K562 (cell line): ENCODE data around the gene TMTC2. TPM values are rescaled to one million over a fixed set of nuclear protein-coding genes. Genes with fewer than 3 reads are reported as not detected.

Experiments
- ATAC-seq: fragments of 200-7000 bp; cut with Tn5 transposase; 3 replicates; pipeline ENCODE4 v1.9.1; 2020; ENCODE audit warnings: moderate library complexity
- BruUV-seq: library from RNA; stranded (reverse); fragments of 400-500 nt; replicated peaks from 2 replicates; lab custom pipeline; 2021; lab: Mats Ljungman, UMichigan
- CTCF ChIA-PET: fragments of 300-600 bp; formaldehyde crosslinking; extraction: SDS; loops from one replicate; lab custom pipeline; 2021; ENCODE audit warnings: low intra/inter-chr PET ratio; lab: Yijun Ruan, JAX
- POLR2A ChIA-PET: fragments of 300-600, 350-650 bp; sonication (Branson Sonifier 250); formaldehyde crosslinking; extraction: SDS; loops from one replicate; lab custom pipeline; 2021; ENCODE audit warnings: antibody characterized with exemption, inconsistent platforms; lab: Yijun Ruan, JAX
- DNase-seq, 4 experiments: peaks; one replicate each; pipeline versions ENCODE4 v3.0.0 to v3.0.0-alpha.2; 2011 to 2018; ENCODE audit warnings: low spot score in 3 of 4, mixed read lengths in 3 of 4; ENCODE audit errors: extremely low read depth in 1 of 4
- FAIRE-seq: peaks from 2 replicates; lab custom pipeline; 2011; peaks lifted over from hg19 to GRCh38; lab: Jason Lieb, UNC
- H2AFZ ChIP-seq: 2 replicates; pipeline ENCODE4 v1.6.0; 2011; ENCODE audit warnings: low read depth, low read length, control low read depth, inconsistent platforms
- H3K27ac ChIP-seq: fragments of 200-600 bp; 3 replicates; pipeline ENCODE4 v1.8.0; 2011; ENCODE audit warnings: low read depth, mild to moderate bottlenecking, control low read depth, inconsistent platforms, low read length, moderate library complexity, mixed read lengths; ENCODE audit errors: extremely low read depth
- H3K27me3 ChIP-seq, 2 experiments: fragments of 300-600 bp in 1 of 2; 2 replicates in 1 of 2; 3 replicates in 1 of 2; pipeline versions ENCODE4 v1.6.0 to v1.8.0; 2011; ENCODE audit warnings: inconsistent platforms in 2 of 2, low read length in 2 of 2, mild to moderate bottlenecking in 1 of 2, mixed read lengths in 1 of 2, moderate library complexity in 1 of 2; ENCODE audit not compliant: control insufficient read depth in 2 of 2, insufficient read depth in 2 of 2
- H3K36me3 ChIP-seq: fragments of 300-600 bp; 3 replicates; pipeline ENCODE4 v1.8.0; 2011; ENCODE audit warnings: mild to moderate bottlenecking, low read length, inconsistent platforms; ENCODE audit not compliant: control insufficient read depth, insufficient read depth
- H3K4me1 ChIP-seq, 2 experiments: fragments of 200-600 bp in 1 of 2; replicated peaks in 1 of 2; 2 replicates in 1 of 2; 3 replicates in 1 of 2; pipeline versions ENCODE4 v1.5.1 to v1.8.0; 2011; ENCODE audit warnings: inconsistent platforms in 2 of 2, low read length in 2 of 2, mild to moderate bottlenecking in 1 of 2, mixed read lengths in 1 of 2, moderate library complexity in 1 of 2; ENCODE audit not compliant: control insufficient read depth in 2 of 2, insufficient read depth in 2 of 2
- H3K4me2 ChIP-seq: 2 replicates; pipeline ENCODE4 v1.6.1; 2011; ENCODE audit warnings: low read length, control low read depth, inconsistent platforms, mixed read lengths; ENCODE audit not compliant: insufficient read depth
- H3K4me3 ChIP-seq: fragments of 200-600 bp; sonication (generic), shearing (Covaris generic); 2 replicates; pipeline ENCODE4 v1.5.1; 2016; ENCODE audit warnings: control low read depth, inconsistent platforms
- H3K79me2 ChIP-seq: fragments of 200-600 bp; 3 replicates; pipeline ENCODE4 v1.8.0; 2011; ENCODE audit warnings: low read length, inconsistent platforms; ENCODE audit not compliant: control insufficient read depth, insufficient read depth
- H3K9ac ChIP-seq, 2 experiments: 2 replicates each; pipeline versions ENCODE4 v1.6.0 to v1.6.1; 2011; ENCODE audit warnings: low read depth in 2 of 2, low read length in 2 of 2, control low read depth in 1 of 2, inconsistent platforms in 1 of 2, mild to moderate bottlenecking in 1 of 2, mixed read lengths in 1 of 2; ENCODE audit not compliant: insufficient read depth in 1 of 2
- H3K9me1 ChIP-seq: one replicate; pipeline ENCODE4 v1.6.0; 2011; ENCODE audit warnings: inconsistent platforms, mild to moderate bottlenecking, low read length, moderate library complexity; ENCODE audit not compliant: control insufficient read depth, insufficient read depth
- H3K9me3 ChIP-seq: replicated peaks from 2 replicates; pipeline ENCODE4 v1.5.1; 2011; ENCODE audit warnings: low read depth, low read length, inconsistent platforms; ENCODE audit not compliant: control insufficient read depth, insufficient read depth
- H4K20me1 ChIP-seq: replicated peaks from 2 replicates; pipeline ENCODE4 v1.6.1; 2011; ENCODE audit warnings: low read length, inconsistent platforms, mixed read lengths; ENCODE audit not compliant: control insufficient read depth, insufficient read depth
- BACH1 ChIP-seq: fragments of 200-800 bp; sonication (Bioruptor generic); IDR thresholded peaks from 2 replicates; pipeline ENCODE4 v1.6.1; 2016; ENCODE audit warnings: missing genetic modification characterization, missing compliant biosample characterization
- FOXA3 ChIP-seq, 2 experiments: fragments of 450-650 bp in 1 of 2; sonication (generic) in 1 of 2; formaldehyde crosslinking; IDR thresholded peaks in 1 of 2; conservative IDR thresholded peaks in 1 of 2; 2 replicates each; pipeline versions ENCODE4 v1.4.0 to v1.8.0; 2020 to 2022; ENCODE audit warnings: mild to moderate bottlenecking in 2 of 2, missing genetic modification reagents in 1 of 2
- GTF2A2 ChIP-seq: IDR thresholded peaks from 2 replicates; pipeline ENCODE4 v1.6.1; 2016; ENCODE audit warnings: mild to moderate bottlenecking, missing genetic modification characterization, missing compliant biosample characterization
- GTF2F1 ChIP-seq: IDR thresholded peaks from 2 replicates; pipeline ENCODE4 v1.6.1; 2011; ENCODE audit warnings: low read depth, low read length, improper control_type of control experiment
- MAFK ChIP-seq: IDR thresholded peaks from 2 replicates; pipeline ENCODE4 v1.6.1; 2011; ENCODE audit warnings: low read length, improper control_type of control experiment
- NR4A1 ChIP-seq, 2 experiments: fragments of 250-450 bp in 1 of 2; fragments of 450-650 bp in 1 of 2; sonication (Bioruptor Pico) in 1 of 2; IDR thresholded peaks; 2 replicates each; pipeline versions ENCODE4 v1.4.0 to v1.6.1; 2016 to 2020; ENCODE audit warnings: mild to moderate bottlenecking in 2 of 2, missing compliant biosample characterization in 1 of 2, missing genetic modification characterization in 1 of 2, moderate library complexity in 1 of 2
- SMAD3 ChIP-seq: fragments of 450-650 bp; formaldehyde crosslinking; conservative IDR thresholded peaks from 2 replicates; pipeline ENCODE4 v1.4.0; 2020; ENCODE audit warnings: mild to moderate bottlenecking
- ZNF280B ChIP-seq: fragments of 250-450 bp; sonication (Bioruptor Pico); IDR thresholded peaks from 2 replicates; pipeline ENCODE4 v1.5.1; 2021; ENCODE audit warnings: mild to moderate bottlenecking
- ZNF57 ChIP-seq: fragments of 450-650 bp; formaldehyde crosslinking; IDR thresholded peaks from 2 replicates; pipeline ENCODE4 v1.4.0; 2020; ENCODE audit warnings: mild to moderate bottlenecking, moderate library complexity
- in situ Hi-C: fragments of 300-500 bp; cut with MboI; formaldehyde crosslinking; loops from 4 replicates; pipeline ENCODE4 v1.15.0; 2018; ENCODE audit warnings: inconsistent platforms, mixed read lengths
- intact Hi-C: fragments of 100-400 bp; cut with micrococcal nuclease; formaldehyde crosslinking; loops from 2 replicates; pipeline ENCODE4 v1.14.2; 2022
- polyA plus RNA-seq, 8 experiments: library from polyadenylated mRNA; depleted of rRNA in 4 of 8; stranded (reverse) in 5 of 8; unstranded in 3 of 8; fragments of >200 nt; fragmentation: Nextera tagmentation in 2 of 8; fragmentation: Illumina TruSeq in 1 of 8; extraction: Ambion mirVana in 2 of 8; extraction: Trizol in 1 of 8; gene quantifications; 2 replicates each; pipeline versions ENCODE4 v1.2.1 to v1.2.3, GENCODE V29; 2011 to 2014; ENCODE audit warnings: inconsistent platforms in 1 of 8, missing spikeins in 1 of 8
- total RNA-seq, 7 experiments: library from RNA; depleted of rRNA in 6 of 7; stranded (reverse); fragments of >200 nt in 6 of 7; fragmentation: Illumina TruSeq in 2 of 7; extraction: Trizol in 2 of 7; gene quantifications; 2 replicates each; pipeline versions ENCODE4 v1.2.1 to v1.2.3, GENCODE V29; 2011 to 2021; ENCODE audit warnings: low replicate concordance in 1 of 7
- TF ChIP-seq, protein P1 (sequence below): fragments of 200-400 bp; formaldehyde crosslinking; IDR thresholded peaks from 2 replicates; pipeline ENCODE4 v1.6.1; 2017; ENCODE audit warnings: mild to moderate bottlenecking, low read depth, low read length, moderate library complexity

Gene TMTC2
- total and polyA plus RNA-seq, 9 of the 15 experiments (the other 6 are each of a cell fraction or from before 2014, with no cell fraction given) = 0.29 to 1.1 (median 0.55) TPM

DNA sequence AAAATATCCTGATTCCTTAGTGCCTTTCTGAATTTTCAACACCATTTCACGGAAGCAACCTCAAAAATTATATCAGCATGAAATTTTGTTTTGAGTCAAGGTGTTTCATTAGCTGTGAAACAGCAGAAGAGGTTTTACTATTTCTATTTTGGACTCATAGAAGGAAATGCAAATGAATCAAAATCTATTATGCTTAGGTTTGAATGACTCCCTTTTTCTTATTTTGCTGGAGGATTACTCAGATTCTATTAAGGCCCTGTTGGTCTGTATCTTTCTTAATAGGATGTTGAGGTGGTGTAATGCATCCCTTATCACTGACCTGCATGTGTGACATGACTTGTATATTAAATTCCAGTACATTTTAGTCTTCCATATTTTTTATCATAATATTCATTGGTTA is 165.8 kb downstream of the TMTC2 start (continued):
- TF ChIP-seq, protein P1, sequence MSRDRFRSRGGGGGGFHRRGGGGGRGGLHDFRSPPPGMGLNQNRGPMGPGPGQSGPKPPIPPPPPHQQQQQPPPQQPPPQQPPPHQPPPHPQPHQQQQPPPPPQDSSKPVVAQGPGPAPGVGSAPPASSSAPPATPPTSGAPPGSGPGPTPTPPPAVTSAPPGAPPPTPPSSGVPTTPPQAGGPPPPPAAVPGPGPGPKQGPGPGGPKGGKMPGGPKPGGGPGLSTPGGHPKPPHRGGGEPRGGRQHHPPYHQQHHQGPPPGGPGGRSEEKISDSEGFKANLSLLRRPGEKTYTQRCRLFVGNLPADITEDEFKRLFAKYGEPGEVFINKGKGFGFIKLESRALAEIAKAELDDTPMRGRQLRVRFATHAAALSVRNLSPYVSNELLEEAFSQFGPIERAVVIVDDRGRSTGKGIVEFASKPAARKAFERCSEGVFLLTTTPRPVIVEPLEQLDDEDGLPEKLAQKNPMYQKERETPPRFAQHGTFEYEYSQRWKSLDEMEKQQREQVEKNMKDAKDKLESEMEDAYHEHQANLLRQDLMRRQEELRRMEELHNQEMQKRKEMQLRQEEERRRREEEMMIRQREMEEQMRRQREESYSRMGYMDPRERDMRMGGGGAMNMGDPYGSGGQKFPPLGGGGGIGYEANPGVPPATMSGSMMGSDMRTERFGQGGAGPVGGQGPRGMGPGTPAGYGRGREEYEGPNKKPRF = no peak
- no peak for TF ChIP-seq SMAD3 (CRISPR knock-in tag)
- TF ChIP-seq, all 486 proteins: peak for 0

- Histone ChIP-seq H2AFZ (no peak overlapping the region), H3K79me2 (no peaks in the 10 kb centered on the region), H3K4me3 (no peak overlapping the region), H3K9me3 (no peaks in the 10 kb centered on the region), H3K9me1 (no peaks in the 10 kb centered on the region), H3K27me3 (no peaks in the 10 kb centered on the region), H3K9ac (no peak overlapping the region), H3K27ac (no peak overlapping the region), H4K20me1 (no peaks in the 10 kb centered on the region), H3K36me3 (no peaks in the 10 kb centered on the region), H3K4me2 (no peak overlapping the region), H3K4me1 (no peaks in the 10 kb centered on the region)
- in situ Hi-C loops = no loop called here
- CTCF ChIA-PET = no interaction called here
- BruUV-seq = no TSS peak
- intact Hi-C loops = no loop called here
- POLR2A ChIA-PET = no interaction called here
- DNase-seq = no peak
- no peak for FAIRE-seq
- ATAC-seq = no peak
- no peak for TF ChIP-seq ZNF280B
- TF ChIP-seq GTF2A2 (tag) = no peak
- no peak for TF ChIP-seq BACH1
- no peak for TF ChIP-seq GTF2F1
- TF ChIP-seq ZNF57 (CRISPR knock-in tag) = no peak
- no peak for TF ChIP-seq MAFK
- no peak for TF ChIP-seq FOXA3 (CRISPR knock-in tag; conservative IDR thresholded peaks at IDR 0.05 in 1 of 2, IDR thresholded peaks at IDR 0.05 in 1 of 2)
- TF ChIP-seq NR4A1 (CRISPR knock-in tag; IDR thresholded peaks at IDR 0.05) = no peak
- no peak for TF ChIP-seq NR4A1 (tag; IDR thresholded peaks at IDR 0.05)
These were observed 169.2 kb downstream of the TMTC2 start for GRCh38 chr12:82855872-82856271.
